Liver (tissue), 9 donors: ENCODE data around the gene DGKB. TPM values are rescaled to one million over a fixed set of nuclear protein-coding genes. Genes with fewer than 3 reads are reported as not detected.

Source experiments
- DNase-seq: peaks from one replicate; pipeline ENCODE4 v3.0.0-alpha.2; 2017; ENCODE audit warnings: low spot score
- H3K27ac ChIP-seq, 2 donors: one replicate each; pipeline ENCODE4 v1.7.0; 2013; ENCODE audit warnings: inconsistent platforms in 2 of 2, low read length in 2 of 2, control low read depth in 1 of 2, low read depth in 1 of 2, mild to moderate bottlenecking in 1 of 2
- H3K27me3 ChIP-seq, 4 donors: one replicate each; pipeline versions ENCODE4 v1.6.1 to v1.7.0; 2013; ENCODE audit warnings: low read length in 3 of 4, inconsistent platforms in 1 of 4, mild to moderate bottlenecking in 1 of 4, moderate library complexity in 1 of 4; ENCODE audit not compliant: control insufficient read depth in 4 of 4, insufficient read depth in 4 of 4
- H3K36me3 ChIP-seq, 4 donors: one replicate each; pipeline versions ENCODE4 v1.6.1 to v1.7.0; 2013; ENCODE audit warnings: low read length in 3 of 4, mild to moderate bottlenecking in 3 of 4, low read depth in 1 of 4, moderate library complexity in 1 of 4; ENCODE audit not compliant: control insufficient read depth in 4 of 4, insufficient read depth in 3 of 4
- H3K4me1 ChIP-seq, 4 donors: one replicate each; pipeline versions ENCODE4 v1.6.1 to v1.7.0; 2013; ENCODE audit warnings: low read length in 3 of 4, mild to moderate bottlenecking in 3 of 4, moderate library complexity in 1 of 4; ENCODE audit not compliant: control insufficient read depth in 4 of 4, insufficient read depth in 4 of 4
- H3K4me3 ChIP-seq, 3 donors: one replicate each; pipeline versions ENCODE4 v1.6.1 to v1.7.0; 2013; ENCODE audit warnings: low read length in 3 of 3, control low read depth in 1 of 3, low read depth in 1 of 3, mild to moderate bottlenecking in 1 of 3
- H3K9ac ChIP-seq, 2 donors: one replicate each; pipeline ENCODE4 v1.7.0; 2013; ENCODE audit warnings: low read length in 2 of 2, mild to moderate bottlenecking in 2 of 2, moderate library complexity in 2 of 2, control low read depth in 1 of 2, low read depth in 1 of 2
- H3K9me3 ChIP-seq, 4 donors: one replicate each; pipeline versions ENCODE4 v1.6.1 to v1.7.0; 2013; ENCODE audit warnings: low read length in 3 of 4; ENCODE audit not compliant: control insufficient read depth in 4 of 4
- FOXA1 ChIP-seq: IDR thresholded peaks from 2 replicates; pipeline ENCODE4 v1.6.1; 2016; ENCODE audit warnings: antibody characterized with exemption
- FOXA2 ChIP-seq: IDR thresholded peaks from 2 replicates; pipeline ENCODE4 v1.6.1; 2016; ENCODE audit warnings: antibody characterized with exemption
- GABPA ChIP-seq, 2 donors: IDR thresholded peaks in 1 of 2; conservative IDR thresholded peaks in 1 of 2; 2 replicates each; pipeline ENCODE4 v1.6.1; 2016; ENCODE audit warnings: antibody characterized with exemption in 2 of 2, mild to moderate bottlenecking in 1 of 2, moderate library complexity in 1 of 2
- HNF4A ChIP-seq, 2 donors: conservative IDR thresholded peaks; 2 replicates each; pipeline ENCODE4 v1.6.1; 2016; ENCODE audit warnings: antibody characterized with exemption in 2 of 2, mild to moderate bottlenecking in 2 of 2
- HNF4G ChIP-seq: IDR thresholded peaks from 2 replicates; pipeline ENCODE4 v1.6.1; 2016; ENCODE audit warnings: antibody characterized with exemption
- JUND ChIP-seq, 2 donors: IDR thresholded peaks; 2 replicates each; pipeline ENCODE4 v1.6.1; 2016; ENCODE audit warnings: antibody characterized with exemption in 2 of 2
- MAX ChIP-seq: IDR thresholded peaks from 2 replicates; pipeline ENCODE4 v1.6.1; 2016; ENCODE audit warnings: antibody characterized with exemption
- NR2F2 ChIP-seq: IDR thresholded peaks from 2 replicates; pipeline ENCODE4 v1.6.1; 2016; ENCODE audit warnings: antibody characterized with exemption
- RAD21 ChIP-seq, 2 donors: IDR thresholded peaks; 2 replicates each; pipeline ENCODE4 v1.6.1; 2016; ENCODE audit warnings: antibody characterized with exemption in 2 of 2, mild to moderate bottlenecking in 2 of 2
- REST ChIP-seq: IDR thresholded peaks from 2 replicates; pipeline ENCODE4 v1.6.1; 2016; ENCODE audit warnings: antibody characterized with exemption, mild to moderate bottlenecking
- RXRA ChIP-seq, 2 donors: IDR thresholded peaks; 2 replicates each; pipeline ENCODE4 v1.6.1; 2017 to 2018; ENCODE audit warnings: antibody characterized with exemption in 2 of 2, mild to moderate bottlenecking in 1 of 2
- SP1 ChIP-seq: IDR thresholded peaks from 2 replicates; pipeline ENCODE4 v1.6.1; 2018; ENCODE audit warnings: antibody characterized with exemption, mild to moderate bottlenecking
- TAF1 ChIP-seq: conservative IDR thresholded peaks from 2 replicates; pipeline ENCODE4 v1.6.1; 2016; ENCODE audit warnings: antibody characterized with exemption, mild to moderate bottlenecking
- ZBTB33 ChIP-seq: IDR thresholded peaks from 2 replicates; pipeline ENCODE4 v1.6.1; 2016; ENCODE audit warnings: antibody characterized with exemption
- WGBS: extraction: QIAGEN DNeasy Blood & Tissue Kit; methylation state at CpG from one replicate; pipeline ENCODE4 v1.1.7; 2013; 5-methylcytosine and 5-hydroxymethylcytosine counted together
- polyA plus RNA-seq, 2 donors: library from polyadenylated mRNA; stranded (reverse) in 1 of 2; unstranded in 1 of 2; fragments of 200-250 nt in 1 of 2; fragments of >200 nt in 1 of 2; fragmentation: Nextera tagmentation in 1 of 2; extraction: Ambion mirVana in 1 of 2; gene quantifications; one replicate each; pipeline versions ENCODE4 v1.2.1 to v1.2.3, GENCODE V29; 2013 to 2015
- total RNA-seq, 2 donors: library from RNA; depleted of rRNA; stranded (reverse); fragments of >200 nt; gene quantifications; one replicate each; pipeline ENCODE4 v1.2.3, GENCODE V29; 2014
- TF ChIP-seq, protein P1 (sequence below): fragments of 150-350 bp; IDR thresholded peaks from 2 replicates; pipeline ENCODE4 v1.5.1; 2017; ENCODE audit warnings: improper control_type of control experiment, low read depth, low read length; ENCODE audit not compliant: missing input control
- TF ChIP-seq, protein P2 (sequence below): IDR thresholded peaks from 2 replicates; pipeline ENCODE4 v1.6.1; 2016; ENCODE audit warnings: antibody characterized with exemption
- donor health status: healthy.
- donor health status: healthy.
- donor health status: healthy.
- donor health status: healthy.
- donor health status: healthy.

Gene DGKB
- total and polyA plus RNA-seq, 4 donors = 0.09 to 0.42 TPM; not detected in 2

DNA sequence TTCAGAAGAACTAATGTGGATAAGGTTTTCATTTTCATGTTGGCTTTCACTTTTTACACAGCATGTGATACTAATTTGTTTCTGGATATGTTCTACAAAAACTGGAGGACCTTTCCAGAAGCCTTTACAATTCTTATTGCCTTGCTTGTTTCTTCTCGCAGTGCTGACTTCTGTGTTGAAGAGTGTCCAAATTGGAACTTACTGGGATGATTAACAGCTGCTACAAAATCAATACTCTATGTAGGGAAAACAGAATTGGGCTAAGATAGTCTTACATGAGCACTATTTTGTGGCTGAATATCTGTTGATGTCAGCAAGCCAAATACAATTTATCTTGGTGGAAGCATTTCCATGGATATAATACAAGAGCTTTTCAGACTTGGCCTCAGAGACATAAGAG, 351.2 kb downstream of the DGKB start (continued):
- TF ChIP-seq REST (no peak), SP1 (no peak)

GRCh38 chr7:14542624-14543023, 359.9 kb downstream of the DGKB start:
- no peaks in the 10 kb centered on the region for H3K27me3 ChIP-seq
- no peak for DNase-seq
- no peaks in the 10 kb centered on the region for H3K4me1 ChIP-seq
- H3K27ac ChIP-seq = no peak overlapping the region
- H3K9ac ChIP-seq = no peak overlapping the region
- no peak overlapping the region for H3K4me3 ChIP-seq
- no peaks in the 10 kb centered on the region for H3K36me3 ChIP-seq
- TF ChIP-seq, protein P1, sequence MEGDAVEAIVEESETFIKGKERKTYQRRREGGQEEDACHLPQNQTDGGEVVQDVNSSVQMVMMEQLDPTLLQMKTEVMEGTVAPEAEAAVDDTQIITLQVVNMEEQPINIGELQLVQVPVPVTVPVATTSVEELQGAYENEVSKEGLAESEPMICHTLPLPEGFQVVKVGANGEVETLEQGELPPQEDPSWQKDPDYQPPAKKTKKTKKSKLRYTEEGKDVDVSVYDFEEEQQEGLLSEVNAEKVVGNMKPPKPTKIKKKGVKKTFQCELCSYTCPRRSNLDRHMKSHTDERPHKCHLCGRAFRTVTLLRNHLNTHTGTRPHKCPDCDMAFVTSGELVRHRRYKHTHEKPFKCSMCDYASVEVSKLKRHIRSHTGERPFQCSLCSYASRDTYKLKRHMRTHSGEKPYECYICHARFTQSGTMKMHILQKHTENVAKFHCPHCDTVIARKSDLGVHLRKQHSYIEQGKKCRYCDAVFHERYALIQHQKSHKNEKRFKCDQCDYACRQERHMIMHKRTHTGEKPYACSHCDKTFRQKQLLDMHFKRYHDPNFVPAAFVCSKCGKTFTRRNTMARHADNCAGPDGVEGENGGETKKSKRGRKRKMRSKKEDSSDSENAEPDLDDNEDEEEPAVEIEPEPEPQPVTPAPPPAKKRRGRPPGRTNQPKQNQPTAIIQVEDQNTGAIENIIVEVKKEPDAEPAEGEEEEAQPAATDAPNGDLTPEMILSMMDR = no peak
- TF ChIP-seq ZBTB33 = no peak
- no peaks in the 10 kb centered on the region for H3K9me3 ChIP-seq
- 60% methylated on average over 5 of the region's 5 CpGs for WGBS

DNA sequence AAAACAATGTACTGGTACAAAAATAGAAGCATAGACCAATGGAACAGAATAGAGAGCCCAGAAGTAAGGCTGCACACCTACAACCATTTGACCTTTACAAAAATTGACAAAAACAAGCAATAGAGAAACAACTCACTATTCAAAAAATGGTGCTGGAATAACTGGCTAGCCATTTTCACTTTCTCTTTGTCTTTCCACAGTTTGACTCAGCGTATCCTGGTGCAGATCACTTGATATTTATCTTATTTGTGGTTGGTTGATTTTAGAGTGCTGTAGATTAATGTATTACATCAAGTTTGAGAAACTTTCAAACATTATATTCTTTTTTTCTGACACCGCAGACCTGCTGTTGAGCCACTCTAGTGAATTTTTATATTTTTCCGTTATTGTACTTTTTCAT, 381.4 kb downstream of the DGKB start:
- DNase-seq = no peak
- H3K9me3 ChIP-seq = no peaks in the 10 kb centered on the region
- WGBS = 87% methylated on average over 3 of the region's 3 CpGs
- no peak overlapping the region for H3K27ac ChIP-seq
- H3K36me3 ChIP-seq = no peaks in the 10 kb centered on the region
- no peak overlapping the region for H3K9ac ChIP-seq
- no peaks in the 10 kb centered on the region for H3K4me1 ChIP-seq
- H3K27me3 ChIP-seq = no peaks in the 10 kb centered on the region
- no peak overlapping the region for H3K4me3 ChIP-seq
- TF ChIP-seq NR2F2 (no peak), JUND (IDR thresholded peaks at IDR 0.05) (no peak), RAD21 (IDR thresholded peaks at IDR 0.05) (no peak), REST (no peak), FOXA1 (no peak), TAF1 (no peak), HNF4G (no peak), FOXA2 (no peak), GABPA (IDR thresholded peaks at IDR 0.05 in 1 of 2, conservative IDR thresholded peaks at IDR 0.05 in 1 of 2) (no peak), RXRA (IDR thresholded peaks at IDR 0.05) (no peak), MAX (no peak), HNF4A (conservative IDR thresholded peaks at IDR 0.05) (no peak), SP1 (no peak)
- TF ChIP-seq, protein P1 = no peak
- TF ChIP-seq, protein P2, sequence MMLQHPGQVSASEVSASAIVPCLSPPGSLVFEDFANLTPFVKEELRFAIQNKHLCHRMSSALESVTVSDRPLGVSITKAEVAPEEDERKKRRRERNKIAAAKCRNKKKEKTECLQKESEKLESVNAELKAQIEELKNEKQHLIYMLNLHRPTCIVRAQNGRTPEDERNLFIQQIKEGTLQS = no peak
